ENCODE measurements around the gene CNGA4.

Gene CNGA4

DNA sequence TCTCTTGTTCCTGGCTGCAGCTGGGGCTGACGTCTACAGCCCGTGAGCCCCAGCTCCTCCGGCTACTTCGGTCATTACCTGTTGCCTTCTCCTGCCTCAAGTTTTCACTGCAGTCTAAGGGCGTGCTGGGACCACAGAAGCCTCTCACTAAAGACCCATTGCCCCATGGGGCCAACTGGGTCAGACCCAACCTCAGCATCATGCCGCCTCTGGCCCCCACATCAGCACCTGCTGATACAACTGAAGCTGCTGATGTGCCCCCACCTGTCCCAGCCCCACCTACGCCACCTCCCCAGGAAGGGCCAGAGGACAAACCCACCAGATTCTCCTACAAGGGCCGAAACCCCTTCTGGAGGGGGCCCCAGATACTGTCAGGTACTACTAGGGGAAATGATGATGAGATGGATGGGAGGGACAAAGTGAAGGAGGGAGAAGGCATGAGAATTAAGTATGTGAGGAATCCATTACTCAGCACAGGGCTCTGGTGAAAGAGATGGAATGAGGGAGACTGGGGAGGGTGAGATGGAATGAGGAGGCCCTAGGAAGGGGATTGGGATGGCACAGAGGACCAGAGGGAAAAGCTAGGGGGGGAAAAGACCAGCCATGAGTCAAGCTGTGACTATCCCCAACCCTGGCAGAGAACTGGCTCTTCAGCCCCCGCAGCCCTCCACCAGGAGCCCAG is 28.5 kb upstream of the CNGA4 start:
- FAIRE-seq (no peak), DNase-seq (ENCODE audit: insufficient read length, low spot score) (no peak)
- TF ChIP-seq POLR2A (IDR thresholded peaks at IDR 0.05; ENCODE audit: low read depth, low read length), result no peak

DNA sequence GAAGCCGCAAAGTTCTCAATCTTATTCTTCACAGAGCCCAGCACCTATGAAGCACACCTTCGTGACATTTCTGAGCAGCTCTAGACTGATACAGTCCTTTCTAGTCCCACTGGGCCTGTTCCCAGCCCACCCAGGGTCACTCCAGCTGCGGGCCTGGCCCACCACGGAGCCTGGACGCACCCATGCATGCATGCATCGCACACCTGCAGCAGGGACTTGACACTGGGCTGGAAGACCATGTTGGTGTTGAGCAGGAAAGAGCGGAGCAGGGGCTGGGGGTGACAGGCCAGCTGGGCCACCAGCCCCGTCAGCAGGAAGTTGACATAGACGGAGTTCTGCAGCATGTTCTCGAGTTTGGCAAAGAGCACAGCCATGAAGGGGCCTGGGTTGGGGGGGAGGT is 24.4 kb upstream of the CNGA4 start:
- no peak for TF ChIP-seq POLR2A (IDR thresholded peaks at IDR 0.05; ENCODE audit: low read depth, low read length)
- FAIRE-seq, result no peak
- no peak for DNase-seq (ENCODE audit: insufficient read length, low spot score)

DNA sequence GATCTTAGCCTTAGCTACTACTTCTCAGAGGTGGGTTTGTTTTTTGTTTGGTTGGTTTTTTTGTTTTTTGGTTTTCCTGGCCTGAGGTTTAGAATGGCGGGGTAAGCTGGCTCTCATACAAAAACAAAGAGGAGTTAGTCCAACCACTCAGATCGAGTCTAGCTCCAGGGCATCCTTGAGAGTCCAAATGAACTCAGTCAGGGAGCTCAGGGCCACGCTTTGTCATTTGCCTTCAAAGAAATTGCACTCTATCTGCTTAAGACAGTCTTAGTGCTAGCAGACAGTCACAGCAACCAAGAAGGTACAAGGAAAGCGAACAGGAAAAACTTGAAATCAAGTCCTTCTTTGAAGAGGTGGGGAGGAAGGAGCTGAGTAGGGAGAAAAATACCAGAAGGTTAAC is 22.4 kb upstream of the CNGA4 start:
- FAIRE-seq (no peak), DNase-seq (ENCODE audit: insufficient read length, low spot score) (no peak)
- no peak for TF ChIP-seq POLR2A (IDR thresholded peaks at IDR 0.05; ENCODE audit: low read depth, low read length)

DNA sequence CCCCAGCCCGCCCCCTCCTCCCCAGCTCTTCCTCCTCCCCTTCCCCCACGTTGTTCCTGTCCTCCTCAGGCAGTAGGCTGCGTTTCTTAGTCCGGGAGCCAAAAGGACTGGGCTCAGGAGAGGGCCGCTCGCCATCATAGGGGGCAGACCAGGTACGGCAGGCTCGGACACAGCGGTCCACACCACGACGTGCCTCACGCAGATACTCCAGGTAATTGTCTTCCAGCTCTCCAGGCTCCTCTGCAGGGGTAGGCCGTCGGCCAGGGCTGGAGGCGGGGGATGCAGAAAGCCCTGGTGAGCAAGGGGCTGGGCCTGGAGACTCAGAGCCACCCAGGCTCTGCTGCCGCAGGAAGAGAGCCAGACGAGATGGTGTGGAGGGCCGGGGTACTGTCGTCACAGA is 21.2 kb upstream of the CNGA4 start:
- FAIRE-seq, result no peak
- no peak for DNase-seq (ENCODE audit: insufficient read length, low spot score)
- TF ChIP-seq POLR2A (IDR thresholded peaks at IDR 0.05; ENCODE audit: low read depth, low read length), result no peak

DNA sequence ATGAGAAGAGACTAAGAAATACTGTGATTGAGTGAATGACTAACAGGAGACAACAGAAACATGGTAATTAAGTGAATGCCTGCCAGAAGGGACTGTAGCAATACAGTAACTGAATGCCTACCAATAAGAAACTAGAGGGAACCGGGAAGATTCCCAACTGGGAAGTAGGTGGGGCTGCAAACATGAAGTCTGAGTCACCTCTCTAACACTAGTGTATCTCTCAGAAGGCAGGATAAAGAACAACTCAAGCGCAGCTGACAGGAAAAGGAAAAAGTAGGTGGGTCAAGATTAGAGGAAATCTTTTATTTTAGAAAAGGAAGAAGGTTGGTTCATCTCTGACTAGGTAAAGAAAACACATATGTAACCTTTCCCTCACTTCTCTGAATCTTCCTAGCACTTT is 19.5 kb upstream of the CNGA4 start:
- DNase-seq (ENCODE audit: insufficient read length, low spot score), result peak; percentile 74
- no peak for TF ChIP-seq POLR2A (IDR thresholded peaks at IDR 0.05; ENCODE audit: low read depth, low read length)
- FAIRE-seq, result peak; percentile 74

DNA sequence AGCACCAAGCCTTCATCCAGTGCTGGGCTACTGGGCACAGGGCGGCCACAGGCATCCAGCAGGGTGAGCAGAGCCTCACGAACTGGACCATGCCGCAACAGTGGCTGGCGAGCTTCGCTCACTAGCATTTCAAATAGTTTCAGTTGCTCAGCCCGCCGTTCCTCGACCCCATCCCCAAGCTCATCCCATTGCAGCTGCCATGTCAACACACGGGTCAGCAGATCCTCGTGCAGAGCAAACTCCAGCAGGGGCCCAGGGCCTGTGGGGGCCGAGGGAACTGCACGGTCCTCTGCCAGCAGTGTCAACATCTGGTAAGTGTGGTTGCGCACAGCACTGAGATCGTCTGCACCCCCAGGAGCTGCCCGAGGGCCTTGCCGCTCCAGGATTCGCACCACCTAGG is 15.0 kb upstream of the CNGA4 start:
- FAIRE-seq, result no peak
- DNase-seq (ENCODE audit: insufficient read length, low spot score), result no peak
- no peak for TF ChIP-seq POLR2A (IDR thresholded peaks at IDR 0.05; ENCODE audit: low read depth, low read length)

DNA sequence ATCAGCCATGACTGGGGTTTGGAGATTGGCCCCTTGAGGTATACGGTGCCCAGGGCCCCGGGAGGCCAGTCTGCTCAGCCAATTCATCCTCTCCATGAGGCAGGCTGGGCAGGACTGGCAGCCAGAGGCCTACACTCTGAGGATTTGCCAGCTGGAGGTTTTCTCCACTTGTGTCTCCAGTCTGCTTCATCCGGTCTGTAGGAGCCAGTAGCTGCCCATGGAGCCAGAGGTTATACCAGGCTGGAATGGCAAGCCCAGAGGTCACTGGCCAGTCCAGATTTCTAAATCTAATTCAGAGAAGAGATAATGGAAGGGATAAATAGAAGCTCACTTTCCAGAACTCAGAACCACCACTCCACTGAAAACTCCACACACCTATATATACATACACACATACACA is 14.5 kb upstream of the CNGA4 start:
- no peak for TF ChIP-seq POLR2A (IDR thresholded peaks at IDR 0.05; ENCODE audit: low read depth, low read length)
- FAIRE-seq (no peak), DNase-seq (ENCODE audit: insufficient read length, low spot score) (no peak)

DNA sequence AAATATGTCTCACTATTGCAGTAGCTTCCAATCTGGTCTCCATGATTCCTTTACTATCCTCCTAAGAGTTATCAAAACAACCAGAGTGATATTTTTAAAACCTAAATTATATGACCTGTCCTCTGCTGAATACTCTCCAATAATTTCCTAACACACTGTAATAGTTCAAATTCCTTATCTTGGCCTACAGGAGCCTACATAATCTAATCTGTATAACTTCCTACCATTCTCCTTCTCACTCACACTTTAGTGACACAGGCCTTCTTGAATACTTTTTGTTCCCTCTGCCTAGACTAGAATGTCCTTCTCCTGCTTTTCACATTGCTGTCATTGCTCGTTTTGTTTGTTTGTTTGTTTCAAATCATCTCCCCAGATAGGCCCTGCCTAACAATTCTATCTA is 13.9 kb upstream of the CNGA4 start:
- DNase-seq (ENCODE audit: insufficient read length, low spot score) (no peak), FAIRE-seq (no peak)
- no peak for TF ChIP-seq POLR2A (IDR thresholded peaks at IDR 0.05; ENCODE audit: low read depth, low read length)

DNA sequence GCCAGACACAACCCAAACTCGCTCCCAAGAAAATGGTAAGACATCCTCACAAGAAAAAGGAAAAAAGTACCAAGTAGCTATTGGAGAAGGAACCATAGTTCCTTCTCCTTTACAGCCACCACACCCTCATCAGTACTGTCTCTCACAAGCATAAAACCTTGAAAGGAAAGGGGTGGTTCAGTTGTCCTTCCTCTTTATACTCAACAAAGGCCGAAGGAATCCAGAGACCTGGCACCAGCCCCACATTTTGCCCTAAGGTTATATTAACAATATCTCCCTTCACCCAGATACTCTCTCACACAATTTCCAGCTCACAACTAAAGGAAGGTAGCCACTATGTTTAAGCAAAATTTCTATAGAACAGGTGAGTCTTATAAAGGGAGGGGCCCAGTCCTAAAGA is 13.0 kb upstream of the CNGA4 start:
- FAIRE-seq, result no peak
- DNase-seq (ENCODE audit: insufficient read length, low spot score), result no peak
- TF ChIP-seq POLR2A (IDR thresholded peaks at IDR 0.05; ENCODE audit: low read depth, low read length), result no peak

DNA sequence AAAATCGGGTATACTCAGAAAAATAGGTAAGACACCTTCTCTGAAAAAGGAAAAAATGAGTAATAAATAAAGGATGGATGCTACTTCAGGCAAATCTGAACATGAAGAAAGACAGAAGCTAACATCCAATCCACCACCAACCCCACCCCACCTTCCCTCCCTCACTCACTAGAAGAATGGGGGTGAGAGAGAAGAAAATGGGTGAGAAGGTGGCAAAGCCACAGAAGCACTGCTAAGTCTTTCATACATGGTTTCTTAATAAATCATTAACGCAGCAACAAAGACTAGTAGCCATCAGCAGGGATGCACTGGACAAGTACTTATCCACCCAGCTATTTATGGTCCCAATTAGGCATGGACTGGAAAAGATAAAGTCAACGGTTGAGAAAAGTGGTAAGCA is 10.4 kb upstream of the CNGA4 start:
- FAIRE-seq, result no peak
- no peak for TF ChIP-seq POLR2A (IDR thresholded peaks at IDR 0.05; ENCODE audit: low read depth, low read length)
- DNase-seq (ENCODE audit: insufficient read length, low spot score), result no peak

DNA sequence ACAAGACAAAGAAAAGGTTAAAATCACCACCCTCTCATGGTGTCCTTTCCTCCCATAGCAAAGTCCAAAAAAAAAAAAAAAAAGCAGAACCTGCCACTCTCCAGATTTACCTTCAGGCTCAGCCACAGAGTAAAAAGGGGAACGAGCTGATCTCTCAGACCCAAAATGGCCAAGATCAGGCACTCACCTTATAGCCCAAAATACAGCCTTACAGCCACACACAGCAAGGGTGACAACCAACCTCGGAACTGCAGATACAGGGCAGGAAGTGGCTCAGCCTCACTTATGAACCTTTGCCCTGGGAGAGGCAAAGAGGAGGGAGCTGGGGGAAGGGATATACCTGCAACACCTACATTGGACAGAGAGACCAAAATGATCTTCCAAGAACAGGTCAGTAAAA is 9.0 kb upstream of the CNGA4 start:
- TF ChIP-seq POLR2A (IDR thresholded peaks at IDR 0.05; ENCODE audit: low read depth, low read length), result no peak
- DNase-seq (ENCODE audit: insufficient read length, low spot score) (no peak), FAIRE-seq (no peak)

DNA sequence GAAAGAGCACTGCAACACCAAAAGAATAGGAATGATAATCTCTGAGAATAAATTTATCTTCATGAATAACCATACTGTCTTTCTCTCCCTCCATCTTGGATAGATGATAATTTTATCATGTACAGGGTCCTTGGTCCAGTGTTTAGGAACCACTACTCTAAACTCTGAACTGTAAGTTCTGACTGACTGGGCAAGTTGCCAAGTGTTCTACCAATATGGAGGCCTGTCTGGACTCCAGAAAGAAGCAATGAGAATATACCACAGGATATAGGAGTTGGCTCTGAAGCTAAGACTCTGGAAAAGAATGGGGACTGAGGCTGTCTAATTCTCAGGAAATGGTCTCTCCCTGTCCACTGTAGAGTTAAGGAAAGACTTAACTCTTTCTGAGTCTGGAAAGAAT is 6.0 kb upstream of the CNGA4 start:
- DNase-seq (ENCODE audit: insufficient read length, low spot score) (no peak), FAIRE-seq (no peak)
- TF ChIP-seq POLR2A (IDR thresholded peaks at IDR 0.05; ENCODE audit: low read depth, low read length), result no peak

DNA sequence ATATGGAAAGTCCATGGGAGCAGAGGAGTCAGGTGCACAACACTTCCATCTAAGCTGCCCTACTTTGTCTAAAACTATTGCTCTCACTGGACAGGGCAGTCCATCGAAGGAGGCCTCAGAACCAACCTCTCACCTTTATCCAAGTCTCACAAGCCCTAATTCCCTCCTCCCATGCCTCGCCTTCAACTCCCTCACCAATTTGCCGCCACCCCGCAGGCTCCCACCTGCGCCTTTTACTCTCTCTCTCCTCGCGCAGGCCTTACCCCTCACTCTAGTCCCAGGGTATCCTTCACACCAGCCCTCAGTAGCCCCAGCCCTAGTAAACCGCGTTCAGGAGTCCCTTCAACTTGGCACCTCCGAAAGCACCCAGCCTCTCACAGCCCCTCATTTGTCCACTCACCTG is 4.9 kb upstream of the CNGA4 start:
- TF ChIP-seq POLR2A (IDR thresholded peaks at IDR 0.05; ENCODE audit: low read depth, low read length), result no peak
- FAIRE-seq (no peak), DNase-seq (ENCODE audit: insufficient read length, low spot score) (no peak)

DNA sequence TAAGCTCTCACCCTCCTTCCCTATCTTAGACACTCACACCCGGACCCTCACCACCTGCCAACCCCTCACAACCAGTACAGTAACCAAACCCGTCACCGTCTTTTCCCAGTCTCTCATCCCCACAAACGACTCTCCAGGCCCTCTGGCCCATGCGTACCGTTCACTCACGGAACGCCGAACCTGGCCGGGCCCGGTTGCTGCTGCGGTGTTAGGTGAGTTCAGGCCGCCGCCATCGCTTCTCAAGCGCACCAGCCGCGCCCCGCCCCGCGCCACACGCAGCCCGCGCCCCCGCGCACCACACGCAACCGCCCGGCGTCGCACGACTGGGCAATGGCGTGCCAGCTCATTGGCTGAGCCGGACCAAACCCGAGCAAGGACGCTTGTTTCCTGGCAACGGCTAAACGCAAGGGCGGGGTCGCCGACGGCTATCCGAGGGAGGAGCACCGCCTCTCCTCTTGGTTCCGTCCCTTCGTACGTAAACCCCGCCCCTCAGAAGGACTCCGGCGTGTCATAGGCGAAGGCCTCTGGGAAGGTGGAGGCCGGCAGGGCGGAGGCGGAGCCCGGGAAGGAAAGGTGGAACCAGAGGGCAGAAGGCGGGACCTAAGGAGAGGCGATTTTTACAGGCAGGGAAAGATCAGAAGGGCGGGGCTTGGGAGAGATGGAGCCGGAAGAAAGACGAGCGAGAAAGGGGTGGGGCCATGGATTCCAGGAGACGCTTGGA is 4.3 kb upstream of the CNGA4 start, which contains the start of gene FHIP1B:
Gene FHIP1B, minus strand, starts transcription at position 250 of the 721 bp plus-strand sequence. CDS start 10,120 bp downstream, outside the sequence.
- TF ChIP-seq POLR2A (IDR thresholded peaks at IDR 0.05; ENCODE audit: low read depth, low read length), result peak; percentile 90
- DNase-seq (ENCODE audit: insufficient read length, low spot score) (peak; percentile 98), FAIRE-seq (peak; percentile 92)

DNA sequence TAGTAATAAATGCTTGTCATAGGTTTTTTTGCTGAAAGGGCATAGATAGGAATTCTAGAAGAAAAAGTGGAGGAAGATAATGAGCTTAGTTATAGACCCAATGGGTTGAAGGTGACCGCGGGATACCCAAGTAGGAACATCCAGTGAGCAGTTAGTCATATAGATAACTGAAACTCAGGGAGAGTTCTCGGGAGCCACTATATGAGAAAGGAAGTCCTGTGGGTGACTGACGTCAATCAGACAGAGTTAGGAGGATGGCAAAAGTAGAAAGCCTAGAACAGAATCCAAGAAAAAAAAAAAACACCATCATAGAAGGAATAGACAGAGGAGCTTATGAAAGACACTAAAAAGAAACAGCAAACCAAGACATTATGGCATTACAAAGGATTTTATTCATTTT is 1.6 kb upstream of the CNGA4 start:
- DNase-seq (ENCODE audit: insufficient read length, low spot score) (no peak), FAIRE-seq (no peak)
- TF ChIP-seq POLR2A (IDR thresholded peaks at IDR 0.05; ENCODE audit: low read depth, low read length), result no peak
